Rectal smooth muscle tissue (tissue), 1 donor: Measurements from ENCODE around the gene DNAJB6.
A peak's percentile ranks its signal among the peaks of the same experiment; 100 is the strongest.

Source experiments
- H3K27ac ChIP-seq: one replicate; pipeline ENCODE4 v1.7.0; 2013; ENCODE audit warnings: low read depth, low read length, inconsistent platforms
- H3K27me3 ChIP-seq: one replicate; pipeline ENCODE4 v1.7.0; 2013; ENCODE audit warnings: low read length; ENCODE audit not compliant: control insufficient read depth, insufficient read depth
- H3K36me3 ChIP-seq: one replicate; pipeline ENCODE4 v1.7.0; 2013; ENCODE audit warnings: low read length; ENCODE audit not compliant: control insufficient read depth, insufficient read depth
- H3K4me1 ChIP-seq: one replicate; pipeline ENCODE4 v1.7.0; 2013; ENCODE audit warnings: low read length; ENCODE audit not compliant: control insufficient read depth, insufficient read depth
- H3K4me3 ChIP-seq: one replicate; pipeline ENCODE4 v1.7.0; 2013; ENCODE audit warnings: low read length
- H3K9ac ChIP-seq: one replicate; pipeline ENCODE4 v1.7.0; 2013; ENCODE audit warnings: low read length

The DNAJB6 gene

DNA sequence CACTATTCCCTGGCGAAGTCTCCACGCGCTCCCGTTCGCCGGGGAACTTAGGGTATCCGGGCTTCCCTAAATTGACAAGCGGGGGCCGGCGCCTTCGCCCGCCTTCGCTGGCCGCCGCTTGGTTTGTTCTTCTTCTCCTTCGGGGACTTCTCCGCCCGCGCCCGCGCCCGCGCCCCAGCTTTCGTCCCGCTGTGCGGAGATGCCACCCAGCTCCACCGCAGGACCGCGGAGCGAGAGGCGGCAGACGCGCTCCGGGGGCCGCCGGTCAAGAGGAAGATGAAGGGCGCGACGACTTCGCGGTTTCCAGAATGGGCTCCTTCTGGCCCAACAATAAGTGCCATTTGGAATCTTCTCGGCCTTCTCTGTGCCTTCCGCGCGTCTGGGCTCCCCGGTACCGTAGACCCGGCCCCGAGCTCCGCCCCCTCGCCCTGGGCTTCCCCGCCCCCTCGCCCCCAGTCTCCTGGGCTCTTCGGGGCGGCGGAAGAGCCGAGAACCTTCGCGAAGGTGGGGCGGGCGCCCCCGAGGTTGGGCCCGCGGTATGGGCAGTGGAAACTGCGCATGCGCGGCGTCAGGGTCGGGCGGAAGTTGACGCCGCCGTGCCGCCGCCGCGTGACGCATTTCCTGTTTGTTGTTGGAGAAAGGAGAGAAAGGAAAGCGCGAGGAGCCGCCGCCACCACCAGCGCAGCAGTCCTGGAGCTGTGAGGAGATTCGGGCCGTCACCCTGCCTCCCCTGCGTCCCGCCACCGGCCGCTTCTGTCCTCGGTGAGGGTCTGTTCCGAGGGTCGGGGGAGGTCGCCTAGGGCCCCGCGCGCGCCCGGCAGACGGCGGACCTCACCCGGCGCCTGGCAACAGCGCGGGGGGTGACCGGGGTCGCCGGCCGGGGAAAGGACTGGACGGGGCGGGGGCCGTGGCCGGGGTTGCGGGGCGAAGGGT lies at the start of gene DNAJB6:
TSS of gene DNAJB6 (plus strand) at position 622 of the 933 bp plus-strand sequence. CDS start 21,569 bp downstream, outside the sequence.
- peak within 1 kb of the TSS; percentile 1 for H3K9ac ChIP-seq
- peak within 1 kb of the TSS; percentile 92 for H3K27ac ChIP-seq
- H3K4me1 ChIP-seq: peaks cover 14% of the 10 kb centered on the region
- no peaks in the 10 kb centered on the region for H3K27me3 ChIP-seq
- H3K36me3 ChIP-seq: no peaks in the 10 kb centered on the region
- H3K4me3 ChIP-seq: peak within 1 kb of the TSS; percentile 72

DNA sequence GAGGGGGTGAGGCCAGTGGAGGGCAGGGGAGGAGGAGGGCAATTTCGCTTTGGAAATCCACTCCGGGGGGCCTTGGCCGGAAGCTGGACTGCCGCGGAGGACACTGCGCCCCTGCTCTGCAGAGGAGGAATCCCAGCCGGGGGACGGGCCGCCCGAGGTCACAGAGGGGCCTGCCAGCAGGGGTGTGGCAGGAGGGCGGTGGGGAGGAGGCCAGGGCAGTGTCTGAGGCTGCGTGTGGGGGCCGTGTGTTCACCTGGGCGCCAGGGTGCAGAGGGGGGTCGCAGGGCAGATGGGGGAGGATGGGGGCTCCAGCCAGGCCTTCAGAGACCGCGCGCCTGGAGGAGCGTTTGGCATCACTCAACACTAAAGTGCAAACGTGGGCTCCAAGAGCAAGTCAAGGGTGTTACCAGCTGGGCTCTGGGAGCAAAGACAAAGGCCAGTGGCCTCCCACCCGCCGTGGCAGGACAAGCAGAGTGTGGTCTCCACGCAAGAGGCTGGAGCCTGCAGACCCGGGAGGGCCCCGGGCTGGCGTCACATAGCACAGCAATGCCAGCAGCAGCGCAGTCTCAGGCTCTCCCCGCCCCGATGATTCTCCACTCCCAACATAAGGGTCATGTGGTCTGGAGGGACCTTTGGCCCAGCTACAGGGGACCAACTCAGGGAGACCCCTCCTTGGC lies 45.3 kb upstream of the DNAJB6 start:
- H3K36me3 ChIP-seq: no peaks in the 10 kb centered on the region
- H3K4me3 ChIP-seq: no peak overlapping the region
- no peak overlapping the region for H3K27ac ChIP-seq
- no peaks in the 10 kb centered on the region for H3K4me1 ChIP-seq
- no peak overlapping the region for H3K9ac ChIP-seq
- H3K27me3 ChIP-seq: no peaks in the 10 kb centered on the region

DNA sequence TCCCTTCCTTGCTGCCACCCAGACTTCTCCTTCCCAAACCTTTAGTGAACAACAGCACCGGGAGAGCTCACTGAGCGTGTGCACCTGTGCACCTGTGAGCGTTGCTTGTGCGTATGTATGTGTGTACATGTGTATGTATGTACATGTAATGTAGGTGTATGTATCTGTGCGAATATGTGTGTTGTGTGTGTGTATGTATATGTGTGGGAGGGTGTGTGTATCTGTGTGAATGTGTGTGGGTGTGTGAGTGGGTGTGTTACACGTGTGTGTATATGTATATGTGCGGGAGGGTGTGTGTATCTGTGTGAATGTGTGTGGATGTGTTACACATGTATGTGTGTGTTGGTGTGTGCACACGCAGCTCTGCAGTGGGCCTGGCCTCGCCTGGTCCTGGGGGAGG lies 44.5 kb upstream of the DNAJB6 start:
- Histone ChIP-seq H3K4me1 (no peaks in the 10 kb centered on the region), H3K4me3 (no peak overlapping the region), H3K9ac (no peak overlapping the region), H3K36me3 (no peaks in the 10 kb centered on the region), H3K27ac (no peak overlapping the region), H3K27me3 (no peaks in the 10 kb centered on the region)

DNA sequence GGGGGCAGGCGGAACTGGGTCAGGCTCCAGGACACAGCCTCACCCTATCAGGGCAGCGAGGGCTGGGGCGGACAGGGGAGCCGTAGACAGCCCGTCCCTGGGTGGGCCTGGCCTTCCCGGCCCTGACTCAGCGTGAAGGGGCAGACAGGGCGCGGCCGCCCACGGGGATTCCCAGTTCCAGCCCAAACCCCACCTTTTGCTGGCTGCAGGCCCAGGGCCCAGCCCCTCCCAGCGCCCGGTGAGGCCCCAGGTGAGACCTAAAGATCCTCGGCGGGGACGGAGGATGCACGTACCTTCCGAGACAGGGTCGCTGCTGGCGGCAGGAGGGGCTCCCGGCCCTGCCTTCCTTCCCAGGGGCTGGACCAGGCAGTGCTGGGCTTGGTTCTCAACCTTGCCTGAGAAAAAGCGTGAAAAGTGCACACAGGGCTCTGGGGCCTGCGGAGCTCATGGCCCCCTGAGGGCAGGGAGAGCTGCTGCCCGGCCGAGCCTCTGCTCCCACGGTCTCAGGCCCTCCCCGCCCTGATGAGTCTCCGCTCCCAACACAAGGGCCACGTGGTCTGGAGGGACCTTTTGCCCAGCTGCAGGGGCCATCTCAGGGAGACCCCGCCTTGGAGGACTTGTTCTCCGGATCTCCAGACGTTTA lies 43.9 kb upstream of the DNAJB6 start:
- Histone ChIP-seq H3K4me1 (no peaks in the 10 kb centered on the region), H3K27me3 (no peaks in the 10 kb centered on the region), H3K36me3 (no peaks in the 10 kb centered on the region), H3K4me3 (no peak overlapping the region), H3K27ac (no peak overlapping the region), H3K9ac (no peak overlapping the region)

DNA sequence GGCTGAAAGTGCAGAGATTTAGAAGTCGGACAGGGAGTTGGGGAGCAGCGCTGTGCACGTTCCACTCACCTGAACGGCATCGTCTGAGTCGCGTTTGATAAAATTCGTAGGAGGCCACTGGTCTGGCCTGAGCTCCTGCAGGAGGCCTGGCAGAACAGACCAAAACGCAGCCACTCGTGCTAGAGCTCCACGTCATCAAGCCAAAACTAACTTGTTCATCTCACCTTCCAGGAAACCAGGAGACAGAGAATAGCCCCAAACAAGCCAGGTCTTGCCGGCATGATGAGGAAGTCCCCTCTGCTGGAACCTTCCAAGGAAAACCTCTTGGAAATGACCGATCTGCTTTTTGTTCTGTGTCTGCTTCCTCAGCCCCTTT lies 43.4 kb upstream of the DNAJB6 start:
- Histone ChIP-seq H3K27ac (no peak overlapping the region), H3K36me3 (no peaks in the 10 kb centered on the region), H3K4me1 (no peaks in the 10 kb centered on the region), H3K4me3 (no peak overlapping the region), H3K27me3 (no peaks in the 10 kb centered on the region), H3K9ac (no peak overlapping the region)

DNA sequence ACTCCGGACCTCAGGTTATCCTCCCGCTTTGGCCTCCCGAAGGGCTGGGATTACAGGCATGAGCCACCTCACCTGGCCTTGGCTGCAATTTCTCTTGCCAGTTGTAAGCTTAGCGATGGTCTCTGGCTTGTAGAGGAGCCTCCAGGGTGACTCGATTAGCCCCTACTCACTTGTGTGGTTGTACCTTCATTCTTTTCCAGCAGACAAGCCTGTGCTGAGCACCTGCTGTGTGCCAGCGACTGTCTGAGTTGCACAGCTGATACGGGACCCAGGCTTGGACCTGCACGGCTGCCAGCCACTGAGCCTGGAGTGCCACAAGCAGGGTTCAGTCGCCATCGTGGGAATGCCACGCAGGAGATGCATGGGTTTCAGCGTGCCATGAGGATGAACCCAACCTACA lies 42.0 kb upstream of the DNAJB6 start:
- H3K4me1 ChIP-seq: no peaks in the 10 kb centered on the region
- H3K9ac ChIP-seq: no peak overlapping the region
- H3K27me3 ChIP-seq: no peaks in the 10 kb centered on the region
- no peak overlapping the region for H3K27ac ChIP-seq
- H3K4me3 ChIP-seq: no peak overlapping the region
- H3K36me3 ChIP-seq: no peaks in the 10 kb centered on the region

DNA sequence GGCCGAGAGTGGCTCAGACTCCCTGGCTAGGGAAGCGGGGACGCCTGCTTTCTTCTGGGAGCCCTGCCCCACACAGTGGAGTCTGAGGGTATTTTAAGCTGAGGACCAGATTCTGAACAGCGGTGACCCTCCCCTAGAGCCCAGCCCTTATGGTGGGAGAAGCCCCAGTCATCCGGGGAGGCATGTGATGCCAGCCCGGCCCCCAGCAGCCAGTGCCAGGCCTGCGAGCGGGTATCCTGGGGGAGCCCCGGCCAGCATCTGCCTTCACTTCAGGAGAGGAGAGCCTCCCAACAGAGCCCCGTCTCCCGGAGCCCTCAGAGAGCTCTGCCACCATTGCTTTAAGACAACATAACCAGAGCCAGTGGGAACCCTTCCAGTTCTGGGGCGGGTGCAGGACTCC lies 41.5 kb upstream of the DNAJB6 start:
- no peaks in the 10 kb centered on the region for H3K36me3 ChIP-seq
- H3K27me3 ChIP-seq: no peaks in the 10 kb centered on the region
- H3K4me3 ChIP-seq: no peak overlapping the region
- H3K27ac ChIP-seq: no peak overlapping the region
- H3K4me1 ChIP-seq: no peaks in the 10 kb centered on the region
- H3K9ac ChIP-seq: no peak overlapping the region

DNA sequence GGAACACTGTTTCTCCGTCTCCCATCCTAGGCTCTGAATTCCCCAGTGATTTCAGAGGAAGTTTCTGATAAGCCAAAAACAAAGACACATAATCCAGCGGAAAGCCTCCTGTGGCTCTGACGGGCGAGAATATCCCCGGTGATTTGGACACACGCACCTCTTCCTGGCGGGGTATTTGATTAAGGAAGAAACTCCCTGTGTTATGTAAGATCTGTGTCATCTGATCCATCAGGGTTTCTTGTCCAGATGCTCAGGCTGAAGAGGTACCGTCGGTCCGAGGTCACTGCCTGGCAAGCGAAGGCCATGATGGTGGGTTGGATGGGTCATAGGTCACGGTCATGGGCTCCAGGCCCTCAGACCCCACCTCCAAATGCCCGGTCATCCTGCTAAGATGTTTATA lies 39.6 kb upstream of the DNAJB6 start:
- Histone ChIP-seq H3K27me3 (no peaks in the 10 kb centered on the region), H3K4me1 (no peaks in the 10 kb centered on the region), H3K4me3 (no peak overlapping the region), H3K9ac (no peak overlapping the region), H3K36me3 (no peaks in the 10 kb centered on the region), H3K27ac (no peak overlapping the region)

DNA sequence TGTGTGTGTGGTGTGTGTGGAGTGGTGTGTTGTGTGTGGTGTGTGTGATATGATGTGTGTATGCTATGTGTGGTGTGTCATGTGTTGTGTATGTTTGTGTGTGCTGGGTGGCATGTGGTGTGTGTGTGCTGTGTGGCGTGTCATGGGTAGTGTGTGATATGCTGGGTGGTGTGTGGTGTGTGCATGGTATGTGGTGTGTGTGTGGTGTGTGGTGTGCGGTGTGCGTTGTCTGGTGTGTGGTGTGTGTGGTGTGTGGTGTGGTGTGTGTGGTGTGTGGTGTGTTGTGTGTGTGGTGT lies 37.5 kb upstream of the DNAJB6 start:
- Histone ChIP-seq H3K4me1 (no peaks in the 10 kb centered on the region), H3K27me3 (no peaks in the 10 kb centered on the region), H3K27ac (no peak overlapping the region), H3K36me3 (no peaks in the 10 kb centered on the region), H3K4me3 (no peak overlapping the region), H3K9ac (no peak overlapping the region)

DNA sequence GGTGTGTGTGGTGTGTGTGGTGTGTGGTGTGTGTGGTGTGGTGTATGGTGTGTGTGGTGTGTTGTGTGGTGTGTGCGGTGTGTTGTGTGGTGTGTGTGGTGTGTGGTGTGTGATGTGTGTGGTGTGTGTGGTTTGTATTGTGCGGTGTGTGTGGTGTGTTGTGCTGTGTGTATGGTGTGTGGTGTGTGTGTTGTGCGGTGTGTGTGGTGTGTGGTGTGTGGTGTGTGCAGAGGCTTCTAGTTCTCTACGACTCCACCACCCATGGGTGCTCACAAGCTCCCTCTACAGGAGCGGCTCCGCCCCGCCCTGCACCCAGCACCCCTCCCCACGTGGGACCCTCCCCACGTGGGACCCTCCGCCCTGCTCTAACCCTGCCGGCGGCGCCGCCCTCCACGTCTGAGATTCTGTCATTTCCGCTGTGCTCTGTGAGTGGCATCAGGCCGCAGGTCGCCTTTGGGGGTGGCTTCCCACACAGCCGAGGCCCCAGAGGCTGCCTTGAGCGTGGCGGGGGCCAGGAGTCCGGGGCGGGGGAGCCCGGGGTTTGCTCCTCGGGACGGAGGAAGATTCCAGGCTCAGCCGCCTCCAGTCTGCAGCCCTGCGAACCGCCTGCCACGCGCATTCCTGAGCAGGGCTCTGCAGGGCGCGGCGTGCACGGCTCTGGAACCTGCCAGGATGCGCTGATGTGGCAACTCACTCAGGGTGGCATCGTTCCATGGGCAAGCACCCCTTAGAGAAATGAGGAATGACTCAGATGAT lies 37.0 kb upstream of the DNAJB6 start:
- Histone ChIP-seq H3K9ac (no peak overlapping the region), H3K4me1 (no peaks in the 10 kb centered on the region), H3K36me3 (no peaks in the 10 kb centered on the region), H3K4me3 (no peak overlapping the region), H3K27me3 (no peaks in the 10 kb centered on the region), H3K27ac (no peak overlapping the region)

DNA sequence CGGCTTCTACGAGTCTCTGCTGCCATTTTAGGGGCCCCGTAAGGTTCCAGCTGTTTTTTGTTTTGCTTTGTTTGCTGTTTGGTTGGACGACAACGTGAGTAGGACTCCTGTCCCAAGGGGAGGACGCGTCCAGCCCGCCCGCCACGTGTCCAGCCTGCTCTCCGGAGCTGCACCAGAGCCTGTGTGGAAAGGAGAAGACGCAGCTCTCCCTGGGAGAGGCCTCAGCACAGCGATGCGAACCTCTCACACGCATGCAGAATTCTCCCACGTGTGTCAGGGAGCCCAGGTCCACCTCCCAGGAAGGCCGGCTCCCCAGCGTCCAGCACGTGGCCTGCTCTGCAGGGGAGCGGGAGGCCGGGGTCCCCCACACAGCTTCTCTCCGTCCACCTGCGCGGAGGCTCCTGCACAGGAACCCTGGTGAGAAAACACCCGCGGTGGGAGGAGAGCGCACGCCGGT lies 36.4 kb upstream of the DNAJB6 start:
- Histone ChIP-seq H3K9ac (no peak overlapping the region), H3K36me3 (no peaks in the 10 kb centered on the region), H3K4me3 (no peak overlapping the region), H3K4me1 (no peaks in the 10 kb centered on the region), H3K27ac (no peak overlapping the region), H3K27me3 (no peaks in the 10 kb centered on the region)

DNA sequence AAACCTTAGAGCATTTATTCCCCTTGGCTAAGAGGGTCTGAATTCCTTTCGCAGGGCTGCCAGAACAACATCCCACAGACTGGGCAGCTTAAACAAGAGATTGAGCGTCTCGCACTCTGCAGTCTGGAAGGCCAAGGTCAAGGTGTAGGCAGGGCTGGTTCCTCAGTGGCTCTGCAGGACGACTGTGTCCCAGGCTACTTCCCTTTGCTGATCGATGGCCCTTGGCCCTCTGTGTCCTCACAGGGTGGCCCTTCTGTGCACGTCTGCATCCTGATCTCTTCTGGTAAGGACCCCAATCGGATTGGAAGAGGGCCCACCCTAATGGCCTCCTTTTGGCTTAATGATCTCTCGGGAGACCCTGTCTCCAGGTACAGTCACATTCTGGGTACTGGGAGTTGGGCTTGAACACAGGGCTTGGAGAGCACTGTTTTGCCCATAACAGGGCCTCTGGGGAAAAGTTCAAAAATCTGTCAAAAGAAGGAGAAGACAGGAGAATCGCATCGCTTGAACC lies 35.1 kb upstream of the DNAJB6 start:
- no peaks in the 10 kb centered on the region for H3K36me3 ChIP-seq
- no peaks in the 10 kb centered on the region for H3K27me3 ChIP-seq
- H3K4me3 ChIP-seq: no peak overlapping the region
- no peak overlapping the region for H3K27ac ChIP-seq
- H3K4me1 ChIP-seq: no peaks in the 10 kb centered on the region
- H3K9ac ChIP-seq: no peak overlapping the region
